C4-2B (cell line): Measurements from ENCODE around the gene FRS3.

ENCODE experiments used
- ZFX ChIP-seq: fragments of 450-650 bp; IDR thresholded peaks from 2 replicates; pipeline ENCODE4 v1.6.1; 2017
- TF ChIP-seq, protein P1 (sequence below): fragments of 450-650 bp; conservative IDR thresholded peaks from 2 replicates; pipeline ENCODE4 v1.5.1; 2017; ENCODE audit warnings: mild to moderate bottlenecking

DNA sequence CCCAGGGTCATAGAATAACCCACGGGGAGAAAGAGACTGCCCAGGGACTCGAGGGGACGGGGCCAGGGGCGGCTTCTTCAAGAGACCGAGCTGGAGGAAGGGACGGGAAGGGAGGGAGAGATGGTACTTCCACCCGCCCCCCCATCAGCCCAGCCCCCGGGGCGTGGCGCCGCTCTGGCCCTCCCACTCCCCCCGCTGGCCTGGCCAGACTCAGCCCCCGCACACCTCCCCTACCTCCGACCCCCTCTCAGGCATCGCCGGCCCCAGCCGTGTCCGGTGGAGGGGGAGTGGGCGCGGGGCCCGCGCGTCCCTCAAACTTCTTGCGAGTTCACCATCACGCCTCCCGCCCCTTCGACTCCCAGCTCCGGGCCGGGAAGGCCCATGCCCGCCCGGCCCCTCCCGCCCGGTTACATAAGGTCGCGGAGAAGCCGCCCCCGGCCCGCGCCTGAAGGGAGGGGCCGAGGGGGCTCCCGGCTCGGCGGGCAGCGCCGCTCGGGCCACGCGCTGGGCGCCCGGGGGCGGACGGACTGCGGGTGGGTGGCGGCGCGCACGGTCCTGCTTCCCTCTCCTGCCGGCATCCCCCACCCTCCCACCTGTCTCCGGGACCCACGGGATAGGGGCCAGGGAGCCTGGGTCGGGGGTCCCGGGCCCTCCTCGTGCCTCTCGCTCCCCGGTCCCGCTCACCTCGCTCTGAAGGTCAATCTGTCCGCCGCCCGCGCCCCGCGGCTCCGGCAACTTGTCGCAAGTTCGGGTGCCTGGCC is 44.9 kb downstream of the FRS3 start:
- TF ChIP-seq, protein P1, sequence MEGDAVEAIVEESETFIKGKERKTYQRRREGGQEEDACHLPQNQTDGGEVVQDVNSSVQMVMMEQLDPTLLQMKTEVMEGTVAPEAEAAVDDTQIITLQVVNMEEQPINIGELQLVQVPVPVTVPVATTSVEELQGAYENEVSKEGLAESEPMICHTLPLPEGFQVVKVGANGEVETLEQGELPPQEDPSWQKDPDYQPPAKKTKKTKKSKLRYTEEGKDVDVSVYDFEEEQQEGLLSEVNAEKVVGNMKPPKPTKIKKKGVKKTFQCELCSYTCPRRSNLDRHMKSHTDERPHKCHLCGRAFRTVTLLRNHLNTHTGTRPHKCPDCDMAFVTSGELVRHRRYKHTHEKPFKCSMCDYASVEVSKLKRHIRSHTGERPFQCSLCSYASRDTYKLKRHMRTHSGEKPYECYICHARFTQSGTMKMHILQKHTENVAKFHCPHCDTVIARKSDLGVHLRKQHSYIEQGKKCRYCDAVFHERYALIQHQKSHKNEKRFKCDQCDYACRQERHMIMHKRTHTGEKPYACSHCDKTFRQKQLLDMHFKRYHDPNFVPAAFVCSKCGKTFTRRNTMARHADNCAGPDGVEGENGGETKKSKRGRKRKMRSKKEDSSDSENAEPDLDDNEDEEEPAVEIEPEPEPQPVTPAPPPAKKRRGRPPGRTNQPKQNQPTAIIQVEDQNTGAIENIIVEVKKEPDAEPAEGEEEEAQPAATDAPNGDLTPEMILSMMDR, result no peak
- TF ChIP-seq ZFX, result peak; percentile 77; the same call in 1 of the 2 replicates
